Kidney glomerular epithelial cell (primary cell): ENCODE data around the gene NAA10.
A peak's percentile ranks its signal among the peaks of the same experiment; 100 is the strongest.

ENCODE experiments used
- DNase-seq: peaks from one replicate; lab custom pipeline; 2025; lab: John Stamatoyannopoulos, UW

The NAA10 gene

DNA sequence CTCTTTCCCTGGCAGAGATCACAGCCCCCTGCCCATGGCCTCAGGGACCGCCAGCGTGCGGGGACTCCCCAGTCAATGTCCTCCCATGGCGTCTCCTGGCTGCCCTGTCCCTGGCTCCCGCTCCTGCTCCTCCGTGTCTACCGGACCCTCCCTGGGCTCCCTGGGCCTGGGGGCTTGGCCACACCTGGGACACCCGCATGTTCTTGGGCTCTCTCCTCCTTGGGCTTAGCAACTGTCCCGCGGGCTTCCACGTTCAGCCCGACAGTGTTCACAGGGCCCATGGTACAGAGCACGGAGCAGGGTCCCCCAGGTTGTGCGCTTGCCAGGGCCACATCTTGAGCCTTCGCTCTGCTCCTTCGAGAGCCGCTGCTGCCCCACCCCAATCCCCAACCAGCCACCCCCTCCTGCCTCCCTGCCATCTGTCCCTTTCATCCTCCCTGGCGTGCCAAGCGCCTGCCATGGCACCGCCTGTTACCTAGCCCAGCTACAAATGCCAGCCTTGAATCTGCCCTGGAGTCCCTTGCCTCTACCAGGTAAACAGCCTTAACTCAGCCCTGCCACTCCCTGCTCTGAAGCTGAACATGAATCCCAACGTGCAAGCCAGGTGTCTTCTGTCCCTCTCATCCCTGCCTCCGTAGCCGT lies 26.5 kb downstream of the NAA10 start:
- DNase-seq, result no peak

DNA sequence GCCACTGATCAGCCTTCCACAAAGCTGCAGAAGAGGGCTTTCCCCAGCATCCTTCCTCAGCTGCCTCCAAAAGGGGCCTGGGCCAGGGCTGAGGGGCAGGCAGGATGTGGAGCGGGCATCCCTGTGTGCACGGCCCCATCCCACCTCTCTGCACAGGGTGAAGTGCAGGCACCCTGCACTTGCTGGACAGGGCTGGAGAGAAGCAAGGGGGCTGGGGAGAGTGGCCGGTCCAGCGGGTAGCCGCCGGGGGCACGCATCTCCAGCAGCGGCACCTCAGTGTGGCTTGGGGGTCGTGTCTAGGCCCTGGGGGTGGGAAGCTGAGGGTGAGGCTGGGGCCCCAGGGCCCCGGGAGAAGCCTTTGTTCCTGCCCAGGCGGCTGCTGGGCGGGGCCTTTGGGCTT lies 27.4 kb downstream of the NAA10 start:
- DNase-seq, result no peak

DNA sequence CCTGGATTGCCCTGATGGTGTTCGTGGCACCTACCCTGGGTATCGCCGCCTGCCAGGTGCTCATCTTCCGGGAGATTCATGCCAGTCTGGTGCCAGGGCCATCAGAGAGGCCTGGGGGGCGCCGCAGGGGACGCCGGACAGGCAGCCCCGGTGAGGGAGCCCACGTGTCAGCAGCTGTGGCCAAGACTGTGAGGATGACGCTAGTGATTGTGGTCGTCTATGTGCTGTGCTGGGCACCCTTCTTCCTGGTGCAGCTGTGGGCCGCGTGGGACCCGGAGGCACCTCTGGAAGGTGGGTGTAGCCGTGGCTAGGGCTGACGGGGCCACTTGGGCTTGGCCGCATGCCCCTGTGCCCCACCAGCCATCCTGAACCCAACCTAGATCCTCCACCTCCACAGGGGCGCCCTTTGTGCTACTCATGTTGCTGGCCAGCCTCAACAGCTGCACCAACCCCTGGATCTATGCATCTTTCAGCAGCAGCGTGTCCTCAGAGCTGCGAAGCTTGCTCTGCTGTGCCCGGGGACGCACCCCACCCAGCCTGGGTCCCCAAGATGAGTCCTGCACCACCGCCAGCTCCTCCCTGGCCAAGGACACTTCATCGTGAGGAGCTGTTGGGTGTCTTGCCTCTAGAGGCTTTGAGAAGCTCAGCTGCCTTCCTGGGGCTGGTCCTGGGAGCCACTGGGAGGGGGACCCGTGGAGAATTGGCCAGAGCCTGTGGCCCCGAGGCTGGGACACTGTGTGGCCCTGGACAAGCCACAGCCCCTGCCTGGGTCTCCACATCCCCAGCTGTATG lies 28.5 kb downstream of the NAA10 start:
- DNase-seq, result no peak

- no peak for DNase-seq
These were observed 29.2 kb downstream of the NAA10 start for GRCh38 chrX:153905481-153906095.

GRCh38 chrX:153903991-153904957 lies 30.6 kb downstream of the NAA10 start, which contains the start of gene AVPR2:
Gene AVPR2 (plus strand): TSS chrX:153904673. CDS start chrX:153905146, 473 bp downstream.
- no peak for DNase-seq

DNA sequence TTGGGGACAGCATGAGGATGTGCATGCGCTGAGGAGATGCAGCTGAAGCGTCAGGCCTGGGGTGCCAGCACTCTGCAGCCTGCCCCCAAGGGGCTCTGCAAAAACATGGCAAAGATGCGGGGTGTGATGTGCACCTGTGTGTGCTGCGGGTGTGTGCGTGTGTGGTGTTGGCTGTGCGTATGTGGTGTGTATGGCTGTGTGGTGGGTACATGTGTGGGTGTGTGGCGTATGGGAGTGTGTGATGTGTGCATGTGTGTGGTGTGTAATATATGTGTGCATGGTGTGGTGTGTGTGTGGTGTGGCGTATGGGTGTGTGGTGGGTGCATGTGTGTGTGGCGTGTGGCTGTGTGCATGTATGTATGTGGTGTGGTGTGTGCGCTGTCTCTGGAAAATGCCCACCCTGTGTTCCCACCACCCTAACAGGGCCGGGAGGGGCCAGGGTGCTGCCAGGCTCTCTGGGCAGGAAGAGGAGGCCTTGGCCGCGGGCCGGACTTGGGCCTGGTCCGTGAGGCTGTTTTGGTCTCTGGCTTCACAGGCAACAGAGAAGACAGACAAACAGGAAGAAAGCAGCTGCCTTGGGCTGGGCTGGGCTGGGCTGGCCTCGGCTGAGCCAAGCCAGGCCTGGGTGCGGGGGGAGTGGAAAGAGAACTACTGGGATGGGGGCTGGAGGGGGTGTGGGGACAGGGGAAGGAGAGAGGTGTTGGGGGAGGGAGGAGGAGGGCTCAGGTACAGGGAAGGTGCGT lies 31.4 kb downstream of the NAA10 start:
- DNase-seq, result no peak

DNA sequence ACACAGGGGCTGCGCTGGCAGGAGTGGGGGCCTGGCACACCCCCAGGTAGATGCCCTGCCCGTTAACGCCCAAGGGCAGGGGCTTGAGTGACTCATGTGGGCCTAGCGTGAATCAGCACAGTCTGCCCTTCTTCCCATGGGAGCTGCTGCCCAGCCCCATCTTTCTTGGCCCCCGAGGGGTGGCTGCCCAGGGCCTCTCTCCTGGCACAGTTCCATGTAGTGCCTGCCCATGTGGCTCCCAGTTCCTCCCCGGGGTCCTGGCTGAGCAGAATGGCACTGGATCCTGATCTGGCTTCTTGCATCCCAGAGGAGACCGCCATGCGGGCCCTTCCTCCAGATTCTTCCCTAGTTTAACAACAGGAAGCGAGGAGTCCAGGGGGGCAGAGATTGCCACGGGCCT lies 32.5 kb downstream of the NAA10 start:
- DNase-seq, result no peak

- no peak for DNase-seq
These were observed 33.1 kb downstream of the NAA10 start for GRCh38 chrX:153901753-153902140.

DNA sequence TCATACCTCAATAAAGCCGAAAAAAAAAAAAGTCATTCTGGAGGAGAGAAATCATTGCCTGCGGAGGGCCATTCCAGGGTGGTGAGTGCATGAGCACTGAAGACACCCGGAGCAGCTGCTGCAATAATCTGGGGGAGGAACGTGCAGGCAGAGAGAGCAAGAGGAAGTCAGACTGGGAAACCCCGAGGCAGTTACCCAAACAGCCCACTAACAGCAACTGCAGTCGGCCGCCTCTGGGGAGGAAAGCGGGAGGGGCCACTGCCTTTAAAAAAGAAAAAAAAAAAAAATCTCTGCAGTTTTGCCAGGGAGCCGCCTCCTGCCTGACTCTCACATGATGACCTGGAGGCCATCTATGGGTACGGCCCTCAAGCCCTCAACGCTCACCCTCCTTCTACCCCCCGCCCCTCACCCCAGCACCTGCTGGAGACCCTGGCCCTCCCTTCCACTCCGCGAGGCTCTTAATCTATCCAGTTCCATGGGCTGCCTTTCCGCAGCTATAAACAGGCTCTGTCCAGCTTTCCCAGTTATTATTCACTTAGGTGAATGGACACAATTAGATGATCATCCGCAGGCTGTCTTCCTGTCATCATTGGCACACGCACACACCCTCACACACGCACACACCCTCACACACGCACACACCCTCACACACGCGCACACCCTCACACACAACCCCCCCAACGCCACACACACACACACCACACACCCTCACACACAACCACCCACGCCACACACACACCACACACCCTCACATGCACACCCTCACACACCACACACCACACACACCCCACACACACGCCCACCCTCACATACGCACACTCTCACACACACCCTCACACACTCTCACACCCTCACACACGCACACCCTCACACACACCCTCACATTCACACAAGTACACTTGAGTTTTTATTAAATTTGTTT lies 33.7 kb downstream of the NAA10 start:
- DNase-seq, result peak; percentile 75

GRCh38 chrX:153897899-153898298 lies 36.9 kb downstream of the NAA10 start:
- DNase-seq, result no peak

DNA sequence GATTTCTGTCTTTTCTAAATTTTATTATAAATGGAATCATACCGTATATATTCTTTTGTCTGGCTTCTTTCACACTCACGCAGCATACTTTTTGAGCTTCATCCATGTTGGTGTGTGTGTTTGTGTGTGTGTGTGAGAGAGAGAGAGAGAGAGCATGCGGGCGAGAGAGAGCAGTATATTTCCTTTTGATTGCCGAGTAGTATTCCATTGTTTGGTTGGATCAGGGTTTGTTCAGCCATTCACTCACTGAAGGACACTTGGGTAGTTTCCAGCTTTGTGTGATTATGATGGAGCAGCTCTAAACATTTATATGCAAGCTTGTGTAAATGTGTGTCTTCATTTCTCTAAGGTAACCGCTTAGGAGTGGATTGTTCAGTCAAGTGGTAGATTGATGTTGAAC lies 45.7 kb downstream of the NAA10 start:
- no peak for DNase-seq

- DNase-seq, result no peak
These were observed 46.5 kb downstream of the NAA10 start for GRCh38 chrX:153888344-153888743.

DNA sequence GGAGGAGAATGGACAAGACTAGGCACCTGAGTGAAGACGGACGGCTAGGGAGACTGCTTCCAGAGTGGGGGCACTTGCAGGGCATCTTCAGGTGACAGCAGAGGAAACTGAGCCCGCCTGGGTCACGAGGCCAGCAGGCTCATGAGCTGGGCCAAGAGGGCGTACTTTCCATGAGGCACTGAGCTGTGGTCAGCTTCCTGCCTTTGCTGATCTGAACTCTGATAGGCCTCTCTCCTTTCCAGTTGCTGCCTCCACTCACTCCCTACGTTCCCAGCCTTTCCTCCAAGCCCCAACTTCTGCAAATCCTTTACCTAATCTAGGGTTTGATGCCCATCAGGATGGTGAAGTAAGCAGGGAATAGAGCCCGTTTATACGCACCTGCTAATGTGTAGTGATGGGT lies 47.5 kb downstream of the NAA10 start:
- no peak for DNase-seq

GRCh38 chrX:153886915-153887314 lies 47.9 kb downstream of the NAA10 start:
- no peak for DNase-seq

- no peak for DNase-seq
These were observed 48.6 kb downstream of the NAA10 start, which contains the start of gene L1CAM for GRCh38 chrX:153885968-153886903. Gene L1CAM (minus strand): TSS chrX:153886173. CDS start chrX:153875836, 10,337 bp downstream.

DNA sequence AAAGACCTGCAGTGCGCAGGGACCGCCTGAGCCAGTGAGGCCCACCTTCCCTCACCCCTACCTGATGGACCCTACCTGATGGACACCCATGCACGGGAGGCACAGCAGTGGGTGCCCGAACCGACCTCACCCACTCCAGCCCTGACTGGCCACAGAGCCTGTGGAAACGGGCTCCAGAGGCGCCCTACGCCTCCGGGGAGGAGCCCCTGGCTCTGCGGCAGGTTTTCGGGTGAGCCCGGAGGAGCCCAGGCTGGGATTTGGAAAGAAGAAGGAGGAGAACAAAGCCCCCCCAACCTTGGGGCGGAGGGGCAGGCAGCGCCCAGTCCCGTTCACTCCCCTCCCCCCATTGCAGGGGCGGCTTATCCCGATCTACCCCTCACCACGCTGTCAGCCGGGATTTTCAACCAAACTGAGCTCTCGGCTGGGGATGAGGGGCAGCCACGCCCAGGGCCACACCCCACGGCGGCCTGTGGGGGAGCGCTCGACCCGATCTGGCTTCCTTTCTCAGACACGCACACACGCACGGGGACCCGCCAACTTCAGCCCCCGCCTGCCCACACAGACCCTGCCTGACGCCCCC lies 49.5 kb downstream of the NAA10 start:
- no peak for DNase-seq

DNA sequence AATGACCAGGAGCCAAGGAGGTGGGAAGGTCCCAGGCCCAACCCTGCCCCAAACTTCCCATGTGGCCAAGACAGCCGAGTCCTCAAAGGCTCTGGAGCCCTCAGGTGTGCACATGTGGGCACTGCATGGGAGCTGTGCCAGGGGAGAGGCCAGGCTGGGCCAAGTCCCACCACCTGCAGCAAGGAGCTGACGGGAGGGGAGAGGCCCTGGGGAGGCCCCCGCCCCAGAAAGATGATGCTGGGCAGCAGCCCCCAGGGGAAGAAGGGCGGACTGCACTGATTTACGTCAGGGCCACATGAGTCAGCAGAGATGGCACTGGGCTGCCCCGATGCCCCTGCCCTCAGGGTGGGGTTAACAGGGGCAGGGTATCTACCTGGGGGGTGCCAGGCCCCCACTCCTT lies 50.2 kb downstream of the NAA10 start:
- no peak for DNase-seq

DNA sequence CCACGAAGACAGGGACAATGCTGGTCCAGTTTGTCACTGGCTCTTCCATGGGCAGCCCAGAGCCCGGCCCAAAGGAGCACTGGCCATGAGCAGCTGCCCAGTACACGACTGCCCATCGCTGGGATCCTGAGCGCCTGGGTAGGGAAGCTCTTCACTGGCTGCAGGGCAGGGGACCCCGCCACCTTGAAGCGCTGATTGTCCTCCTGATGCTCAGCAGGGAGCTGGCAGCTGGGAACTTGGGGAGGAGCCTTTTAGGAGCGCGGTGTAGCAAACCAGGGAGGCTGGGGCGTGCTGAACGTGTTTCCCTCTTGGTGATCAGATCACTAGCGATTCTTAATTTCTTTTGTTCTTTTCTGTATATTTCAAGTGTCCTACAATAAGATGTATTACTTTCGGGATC lies 50.7 kb downstream of the NAA10 start:
- DNase-seq, result no peak
